GM12875 (cell line): ENCODE data around the gene PTPN14.

Experiments used
- H3K4me3 ChIP-seq: one replicate; pipeline ENCODE4 v1.5.1; 2011; ENCODE audit warnings: low read depth, low read length, control low read depth
- CTCF ChIP-seq: IDR thresholded peaks from 2 replicates; pipeline ENCODE4 v1.5.1; 2011; ENCODE audit warnings: low read depth, mild to moderate bottlenecking, control low read depth, inconsistent platforms, low read length, moderate library complexity, borderline replicate concordance; ENCODE audit not compliant: insufficient read depth

The PTPN14 gene

GRCh38 chr1:214455971-214456867 is 95.2 kb downstream of the PTPN14 start:
- no peak overlapping the region for H3K4me3 ChIP-seq
- TF ChIP-seq CTCF, result no peak

DNA sequence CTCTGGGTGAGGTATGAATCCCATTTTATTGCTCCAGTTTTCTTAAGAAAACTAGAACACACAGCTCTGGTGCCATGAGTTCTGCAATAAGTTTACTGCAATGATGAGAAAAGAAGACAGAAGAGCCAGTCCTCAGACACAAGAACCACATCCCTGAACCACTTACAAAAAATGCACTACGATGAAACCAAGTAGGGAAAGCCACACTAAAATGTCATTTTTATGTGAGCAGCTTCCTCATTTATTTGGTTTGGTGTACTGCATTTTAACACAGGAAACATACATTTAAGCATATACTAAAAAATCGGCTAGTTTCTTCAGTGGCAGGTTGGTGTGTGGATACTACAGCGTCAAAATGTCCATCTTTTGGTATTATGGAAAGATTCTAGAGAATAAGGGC is 95.9 kb downstream of the PTPN14 start:
- no peak overlapping the region for H3K4me3 ChIP-seq
- TF ChIP-seq CTCF, result no peak

- no peak overlapping the region for H3K4me3 ChIP-seq
- TF ChIP-seq CTCF, result no peak
Measured at GRCh38 chr1:214454569-214455396, 96.6 kb downstream of the PTPN14 start.

DNA sequence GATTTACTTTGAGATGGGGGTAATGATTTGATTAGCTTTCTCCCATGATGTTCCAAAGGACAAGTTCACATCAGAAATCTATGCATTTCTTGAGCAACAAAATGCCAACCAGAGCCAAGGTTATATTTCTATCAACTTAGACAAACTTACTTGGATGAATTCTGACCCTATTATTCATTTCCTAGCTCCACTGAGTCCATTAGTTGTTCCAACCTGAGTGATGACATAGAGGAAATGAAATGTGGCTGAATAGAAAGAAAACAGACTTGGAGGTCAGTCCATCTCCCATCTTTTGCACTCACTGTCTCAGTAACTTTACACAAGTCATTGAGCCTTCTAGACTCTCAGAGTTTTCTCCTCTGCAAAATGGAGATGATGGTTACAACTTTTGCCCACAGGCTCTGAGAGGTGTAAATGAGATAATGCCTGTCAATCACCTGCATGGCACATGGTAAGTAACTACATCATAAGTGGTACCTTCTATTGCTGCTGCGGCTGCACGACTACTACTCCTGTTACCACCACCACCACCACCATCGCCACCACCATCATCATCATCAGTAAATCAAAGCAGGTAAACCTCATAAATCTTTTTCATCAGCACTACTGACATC is 98.2 kb downstream of the PTPN14 start:
- no peak overlapping the region for H3K4me3 ChIP-seq
- TF ChIP-seq CTCF, result no peak

GRCh38 chr1:214452152-214452784 is 99.1 kb downstream of the PTPN14 start:
- H3K4me3 ChIP-seq, result no peak overlapping the region
- TF ChIP-seq CTCF, result no peak

GRCh38 chr1:214451596-214451995 is 99.8 kb downstream of the PTPN14 start:
- no peak overlapping the region for H3K4me3 ChIP-seq
- TF ChIP-seq CTCF, result no peak
